HepG2 (cell line): Measurements from ENCODE around the gene TFF2. TPM values are rescaled to one million over a fixed set of nuclear protein-coding genes. Genes with fewer than 3 reads are reported as not detected.

Experiments used
- NFAT5 ChIP-seq: sonication (generic); formaldehyde crosslinking; IDR thresholded peaks from 2 replicates; pipeline ENCODE4 v1.4.0; 2020; ENCODE audit warnings: missing genetic modification reagents
- NR2F6 ChIP-seq, 2 experiments: IDR thresholded peaks; 2 replicates each; pipeline ENCODE4 v1.6.1; 2016; ENCODE audit warnings: antibody characterized with exemption in 1 of 2, mild to moderate bottlenecking in 1 of 2
- TGIF2 ChIP-seq: IDR thresholded peaks from 2 replicates; pipeline ENCODE4 v1.6.1; 2016; ENCODE audit warnings: control low read depth, missing compliant biosample characterization
- U2AF2 ChIP-seq: fragments of 200-400 bp; formaldehyde crosslinking; IDR thresholded peaks from 2 replicates; pipeline ENCODE4 v1.6.1; 2017; ENCODE audit warnings: low read depth, mild to moderate bottlenecking, low read length
- ZBTB46 ChIP-seq: sonication (generic); formaldehyde crosslinking; IDR thresholded peaks from 2 replicates; pipeline ENCODE4 v1.4.0; 2020; ENCODE audit warnings: mild to moderate bottlenecking, missing genetic modification reagents, borderline replicate concordance
- ZNF512 ChIP-seq: sonication (generic); formaldehyde crosslinking; IDR thresholded peaks from 2 replicates; pipeline ENCODE4 v1.4.0; 2020; ENCODE audit warnings: mild to moderate bottlenecking, missing genetic modification reagents
- ZNF615 ChIP-seq: sonication (generic); formaldehyde crosslinking; IDR thresholded peaks from 2 replicates; pipeline ENCODE4 v1.5.0; 2020; ENCODE audit warnings: mild to moderate bottlenecking, missing genetic modification reagents, borderline replicate concordance
- ZNF780A ChIP-seq: sonication (generic); formaldehyde crosslinking; IDR thresholded peaks from 2 replicates; pipeline ENCODE4 v1.8.0; 2022; ENCODE audit warnings: mild to moderate bottlenecking, missing genetic modification reagents, moderate library complexity
- polyA plus RNA-seq, 8 experiments: library from polyadenylated mRNA; depleted of rRNA in 3 of 8; stranded (reverse) in 7 of 8; unstranded in 1 of 8; fragments of >200 nt; fragmentation: Illumina TruSeq in 4 of 8; extraction: Trizol in 4 of 8; gene quantifications; 2 replicates each; pipeline versions ENCODE4 v1.2.1 to v1.2.3, GENCODE V29; 2011 to 2016; ENCODE audit warnings: low read depth in 4 of 8, missing spikeins in 1 of 8, mixed read lengths in 1 of 8; ENCODE audit not compliant: insufficient read depth in 1 of 8
- total RNA-seq, 5 experiments: library from RNA; depleted of rRNA; stranded (reverse); fragments of >200 nt; fragmentation: Illumina TruSeq; extraction: Trizol; gene quantifications; 2 replicates each; pipeline ENCODE4 v1.2.3, GENCODE V29; 2016; ENCODE audit warnings: low read depth in 1 of 5
- TF ChIP-seq, protein P1 (sequence below): IDR thresholded peaks from 2 replicates; pipeline ENCODE4 v1.4.0; 2020; ENCODE audit warnings: mild to moderate bottlenecking, missing genetic modification reagents
- TF ChIP-seq, protein P2 (sequence below): sonication (generic); formaldehyde crosslinking; IDR thresholded peaks from 2 replicates; pipeline ENCODE4 v1.5.0; 2020; ENCODE audit warnings: mild to moderate bottlenecking, missing genetic modification reagents, borderline replicate concordance

Gene TFF2
- total and polyA plus RNA-seq, 2 of the 13 experiments (the other 11 are each of a cell fraction or from before 2014, with no cell fraction given) = 1.5 TPM; not detected in 1

DNA sequence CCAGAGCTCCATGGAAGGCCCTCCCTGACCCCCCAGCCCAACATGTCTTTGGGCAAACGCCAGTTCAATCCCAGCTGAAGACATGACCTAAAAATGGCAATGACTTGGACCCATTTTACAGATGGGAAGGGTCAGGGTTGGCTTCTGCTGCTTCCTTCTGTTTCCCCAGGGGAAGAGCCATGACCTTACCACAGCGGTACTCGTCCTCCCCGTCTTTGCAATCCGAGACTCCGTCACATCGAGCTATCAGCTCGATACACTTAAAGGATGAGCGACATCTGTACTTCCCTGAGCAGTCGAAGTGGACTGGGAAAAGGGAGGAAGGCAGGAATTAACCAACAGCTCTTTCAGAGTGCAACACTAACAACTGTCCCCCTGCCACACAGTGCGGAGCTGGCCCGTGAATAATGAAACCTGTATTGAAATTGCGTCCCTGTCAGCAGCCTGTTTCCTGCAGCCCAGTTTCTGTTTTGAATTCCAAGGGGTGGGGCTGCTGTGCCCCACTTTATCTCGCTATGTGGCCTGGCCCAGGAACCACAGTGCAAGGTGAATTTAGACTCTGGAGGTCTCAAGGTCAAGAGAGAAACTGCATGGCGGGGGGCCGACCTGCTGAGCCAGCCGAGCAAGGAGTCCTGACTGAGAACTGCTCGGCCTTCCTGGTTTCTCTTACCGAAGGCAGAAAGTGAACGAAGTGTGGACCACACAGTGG, 38.1 kb upstream of the TFF2 start (continued):
- TF ChIP-seq, protein P1, sequence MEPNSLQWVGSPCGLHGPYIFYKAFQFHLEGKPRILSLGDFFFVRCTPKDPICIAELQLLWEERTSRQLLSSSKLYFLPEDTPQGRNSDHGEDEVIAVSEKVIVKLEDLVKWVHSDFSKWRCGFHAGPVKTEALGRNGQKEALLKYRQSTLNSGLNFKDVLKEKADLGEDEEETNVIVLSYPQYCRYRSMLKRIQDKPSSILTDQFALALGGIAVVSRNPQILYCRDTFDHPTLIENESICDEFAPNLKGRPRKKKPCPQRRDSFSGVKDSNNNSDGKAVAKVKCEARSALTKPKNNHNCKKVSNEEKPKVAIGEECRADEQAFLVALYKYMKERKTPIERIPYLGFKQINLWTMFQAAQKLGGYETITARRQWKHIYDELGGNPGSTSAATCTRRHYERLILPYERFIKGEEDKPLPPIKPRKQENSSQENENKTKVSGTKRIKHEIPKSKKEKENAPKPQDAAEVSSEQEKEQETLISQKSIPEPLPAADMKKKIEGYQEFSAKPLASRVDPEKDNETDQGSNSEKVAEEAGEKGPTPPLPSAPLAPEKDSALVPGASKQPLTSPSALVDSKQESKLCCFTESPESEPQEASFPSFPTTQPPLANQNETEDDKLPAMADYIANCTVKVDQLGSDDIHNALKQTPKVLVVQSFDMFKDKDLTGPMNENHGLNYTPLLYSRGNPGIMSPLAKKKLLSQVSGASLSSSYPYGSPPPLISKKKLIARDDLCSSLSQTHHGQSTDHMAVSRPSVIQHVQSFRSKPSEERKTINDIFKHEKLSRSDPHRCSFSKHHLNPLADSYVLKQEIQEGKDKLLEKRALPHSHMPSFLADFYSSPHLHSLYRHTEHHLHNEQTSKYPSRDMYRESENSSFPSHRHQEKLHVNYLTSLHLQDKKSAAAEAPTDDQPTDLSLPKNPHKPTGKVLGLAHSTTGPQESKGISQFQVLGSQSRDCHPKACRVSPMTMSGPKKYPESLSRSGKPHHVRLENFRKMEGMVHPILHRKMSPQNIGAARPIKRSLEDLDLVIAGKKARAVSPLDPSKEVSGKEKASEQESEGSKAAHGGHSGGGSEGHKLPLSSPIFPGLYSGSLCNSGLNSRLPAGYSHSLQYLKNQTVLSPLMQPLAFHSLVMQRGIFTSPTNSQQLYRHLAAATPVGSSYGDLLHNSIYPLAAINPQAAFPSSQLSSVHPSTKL (CRISPR knock-in tag) = no peak
- TF ChIP-seq ZBTB46 (CRISPR knock-in tag) (no peak), ZNF780A (CRISPR knock-in tag) (no peak), NR2F6 (IDR thresholded peaks at IDR 0.05) (peak; percentile 45; the same call in 1 of the 2 replicates), NR2F6 (CRISPR knock-in tag; IDR thresholded peaks at IDR 0.05) (0 out of 2 replicates have a peak, but pooled peaks have one; percentile 22), ZNF512 (CRISPR knock-in tag) (no peak), ZNF615 (CRISPR knock-in tag) (no peak), TGIF2 (CRISPR knock-in tag) (0 out of 2 replicates have a peak, but pooled peaks have one; percentile 35), U2AF2 (no peak), NFAT5 (CRISPR knock-in tag) (no peak)
- TF ChIP-seq, protein P2, sequence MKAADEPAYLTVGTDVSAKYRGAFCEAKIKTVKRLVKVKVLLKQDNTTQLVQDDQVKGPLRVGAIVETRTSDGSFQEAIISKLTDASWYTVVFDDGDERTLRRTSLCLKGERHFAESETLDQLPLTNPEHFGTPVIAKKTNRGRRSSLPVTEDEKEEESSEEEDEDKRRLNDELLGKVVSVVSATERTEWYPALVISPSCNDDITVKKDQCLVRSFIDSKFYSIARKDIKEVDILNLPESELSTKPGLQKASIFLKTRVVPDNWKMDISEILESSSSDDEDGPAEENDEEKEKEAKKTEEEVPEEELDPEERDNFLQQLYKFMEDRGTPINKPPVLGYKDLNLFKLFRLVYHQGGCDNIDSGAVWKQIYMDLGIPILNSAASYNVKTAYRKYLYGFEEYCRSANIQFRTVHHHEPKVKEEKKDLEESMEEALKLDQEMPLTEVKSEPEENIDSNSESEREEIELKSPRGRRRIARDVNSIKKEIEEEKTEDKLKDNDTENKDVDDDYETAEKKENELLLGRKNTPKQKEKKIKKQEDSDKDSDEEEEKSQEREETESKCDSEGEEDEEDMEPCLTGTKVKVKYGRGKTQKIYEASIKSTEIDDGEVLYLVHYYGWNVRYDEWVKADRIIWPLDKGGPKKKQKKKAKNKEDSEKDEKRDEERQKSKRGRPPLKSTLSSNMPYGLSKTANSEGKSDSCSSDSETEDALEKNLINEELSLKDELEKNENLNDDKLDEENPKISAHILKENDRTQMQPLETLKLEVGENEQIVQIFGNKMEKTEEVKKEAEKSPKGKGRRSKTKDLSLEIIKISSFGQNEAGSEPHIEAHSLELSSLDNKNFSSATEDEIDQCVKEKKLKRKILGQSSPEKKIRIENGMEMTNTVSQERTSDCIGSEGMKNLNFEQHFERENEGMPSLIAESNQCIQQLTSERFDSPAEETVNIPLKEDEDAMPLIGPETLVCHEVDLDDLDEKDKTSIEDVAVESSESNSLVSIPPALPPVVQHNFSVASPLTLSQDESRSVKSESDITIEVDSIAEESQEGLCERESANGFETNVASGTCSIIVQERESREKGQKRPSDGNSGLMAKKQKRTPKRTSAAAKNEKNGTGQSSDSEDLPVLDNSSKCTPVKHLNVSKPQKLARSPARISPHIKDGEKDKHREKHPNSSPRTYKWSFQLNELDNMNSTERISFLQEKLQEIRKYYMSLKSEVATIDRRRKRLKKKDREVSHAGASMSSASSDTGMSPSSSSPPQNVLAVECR (CRISPR knock-in tag) = no peak
